ENCODE results near the gene GUCA1A. TPM values are rescaled to one million over a fixed set of nuclear protein-coding genes. Genes with fewer than 3 reads are reported as not detected.

GUCA1A gene
- under 1 TPM in 3 of 5 donors, not detected in 2; 0.15 to 0.30 (median 0.26) TPM for polyA plus RNA-seq (ENCODE audit: insufficient read depth in 1 of 5, insufficient read length in 5 of 5, low replicate concordance in 1 of 5)
- long read RNA-seq, donor 1 = 0 reads
- long read RNA-seq, donor 2 = 0 reads
- long read RNA-seq, donor 3 = 0 reads
- long read RNA-seq, donor 4 = 0 reads
- long read RNA-seq, donor 5 = 0 reads
- long read RNA-seq, donor 6 = 0 reads
- long read RNA-seq, donor 7 = 0 reads
- long read RNA-seq, donor 8 = 0 reads

DNA sequence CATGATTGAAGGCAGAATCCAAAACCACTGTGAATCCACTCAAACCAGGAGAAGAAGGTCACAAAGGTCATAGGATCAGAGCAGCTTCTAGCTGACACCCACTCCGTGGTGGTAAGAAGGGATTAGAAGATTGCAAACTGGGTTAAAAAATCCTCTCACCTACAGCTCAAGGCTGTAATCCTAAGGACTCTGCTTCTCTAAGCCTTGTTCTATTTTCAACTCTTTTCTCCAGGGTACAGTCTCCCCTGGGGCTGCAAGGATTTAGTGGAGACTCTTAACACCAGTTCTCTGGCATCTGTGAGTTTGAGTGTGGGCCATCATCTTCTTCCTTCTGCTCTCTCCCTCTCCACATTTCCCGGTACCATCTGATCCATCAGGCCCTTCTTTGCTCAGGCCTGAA, at the start of gene GUCA1A:
Gene GUCA1A (plus strand): TSS at position 264 of the 400 bp plus-strand sequence. CDS start 250 bp downstream, outside the sequence.
- DNase-seq = no peak

DNA sequence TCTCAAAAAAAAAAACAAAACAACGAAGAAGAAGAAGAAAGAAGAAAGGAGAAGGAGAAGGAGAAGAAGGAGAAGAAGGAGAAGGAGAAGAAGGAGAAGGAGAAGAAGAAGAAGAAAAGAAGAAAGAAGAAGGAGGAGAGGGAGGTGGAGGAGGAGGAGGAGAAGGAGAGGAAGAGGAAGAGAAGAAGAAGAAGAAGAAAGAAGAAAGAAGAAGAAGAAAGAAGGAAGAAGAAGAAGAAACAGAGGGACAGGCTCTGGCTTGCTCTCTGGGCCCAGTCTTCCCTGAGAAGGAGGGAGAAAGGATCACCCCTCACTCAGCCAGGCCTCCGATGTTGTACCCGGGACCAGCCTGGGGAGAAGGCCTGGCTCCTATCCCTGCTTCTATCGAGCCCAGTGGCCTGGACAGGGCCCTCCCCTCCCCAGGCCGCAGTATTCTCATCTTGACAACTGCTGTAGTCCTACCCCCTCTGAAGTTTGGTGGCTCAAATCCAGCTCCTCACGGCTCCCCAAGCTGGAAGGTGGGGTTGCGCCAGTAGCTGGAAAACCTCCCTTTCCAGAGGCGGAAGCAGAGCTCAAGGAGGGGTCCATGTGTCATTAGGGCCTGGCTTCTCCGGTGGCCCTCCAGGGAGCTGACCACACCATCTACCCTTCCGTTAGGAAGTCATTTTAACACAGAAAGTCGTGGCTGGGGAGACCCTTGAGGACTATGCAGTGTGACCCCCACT, 49.6 kb upstream of the GUCA1A start:
- no peak for DNase-seq

DNA sequence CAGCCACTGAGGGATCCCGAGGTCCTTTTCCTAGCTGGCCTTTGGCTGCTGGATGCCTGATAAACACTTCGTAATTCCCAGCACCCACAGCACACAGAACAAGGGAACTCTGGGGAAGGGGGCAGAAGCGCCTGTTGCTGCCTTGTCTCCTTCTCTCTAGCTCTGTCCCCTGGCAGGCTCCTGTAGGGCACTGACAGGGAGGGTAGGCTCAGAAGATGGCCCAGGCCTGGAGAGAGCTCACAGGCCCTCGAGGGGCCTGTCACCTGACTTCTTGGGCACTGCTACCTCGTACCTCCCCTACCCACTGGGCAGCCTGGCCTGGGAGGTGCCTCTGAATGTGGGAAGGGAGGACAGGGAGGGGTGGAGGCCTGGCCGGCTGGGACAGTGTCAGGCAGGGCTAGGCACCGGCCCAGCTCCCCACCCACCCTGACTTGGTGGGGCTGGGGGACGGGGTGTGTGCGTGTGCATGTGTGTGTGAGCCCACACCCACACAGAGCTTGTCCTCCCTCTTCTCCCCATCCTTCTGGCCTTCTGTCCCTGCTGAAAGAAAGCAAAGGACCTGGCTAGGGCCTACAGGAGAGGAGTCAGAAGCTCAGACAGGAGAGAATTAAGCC, 48.8 kb upstream of the GUCA1A start:
- no peak for DNase-seq

- DNase-seq = no peak
Observed at GRCh38 chr6:42125231-42125630, 47.9 kb upstream of the GUCA1A start.

GRCh38 chr6:42125663-42126062, 47.5 kb upstream of the GUCA1A start:
- DNase-seq = no peak

DNA sequence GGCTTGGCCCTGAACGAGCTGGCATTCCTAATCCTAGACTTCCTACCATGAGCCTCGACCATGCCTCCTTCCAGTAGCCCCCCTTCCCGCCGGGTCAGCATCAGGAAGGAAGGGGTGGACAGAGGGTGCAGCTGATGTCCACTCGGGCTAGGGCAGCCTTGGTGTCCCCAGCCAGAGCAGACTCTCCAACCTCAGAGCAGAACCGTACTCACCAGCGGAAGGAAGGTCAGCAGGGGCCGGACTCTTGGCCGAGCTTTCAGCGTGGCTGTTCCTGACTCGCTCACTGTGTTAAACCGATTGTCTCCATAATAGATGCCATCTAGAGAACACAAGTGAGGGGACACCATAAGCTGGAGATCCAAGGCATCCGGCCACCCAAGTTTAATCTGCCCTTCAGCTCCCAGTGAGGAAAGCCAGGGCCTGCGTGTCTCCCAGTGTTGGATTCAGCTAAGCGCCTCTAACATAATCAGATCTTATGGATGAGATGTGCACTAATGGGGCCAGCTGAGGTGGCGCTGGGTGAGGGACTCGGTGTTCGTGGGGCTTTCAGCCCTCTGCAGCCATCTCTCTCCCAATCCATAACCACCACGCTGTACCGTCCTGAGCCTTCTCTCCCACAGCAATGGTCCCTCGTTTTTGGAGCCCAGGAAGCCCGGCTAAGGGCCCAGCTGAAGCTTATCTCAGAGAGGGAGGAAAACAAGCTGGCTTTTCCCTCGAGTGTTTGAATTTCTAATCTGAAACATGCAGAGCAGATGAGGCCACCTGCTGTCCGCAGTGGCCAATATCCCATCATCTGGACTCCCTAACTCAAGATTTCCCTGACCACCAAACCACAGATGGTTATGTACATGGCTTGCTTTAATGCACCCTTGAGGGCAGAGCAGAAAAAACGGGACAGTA, 44.5 kb upstream of the GUCA1A start:
- DNase-seq = no peak

DNA sequence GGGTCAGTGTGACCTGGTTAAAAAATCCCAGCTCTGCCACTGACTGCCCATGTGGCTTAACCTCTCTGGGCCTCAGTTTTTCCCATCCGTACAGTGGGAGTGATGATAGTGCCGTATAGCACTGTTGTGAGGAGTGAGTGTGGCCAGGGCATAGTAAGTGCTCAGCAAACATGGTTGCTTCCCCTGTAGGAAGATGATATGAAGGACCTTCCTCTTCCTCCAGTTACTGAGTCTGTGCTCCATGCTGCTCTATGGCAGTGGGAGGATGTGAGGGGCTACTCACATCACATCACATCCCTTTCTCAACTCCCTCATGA, 43.8 kb upstream of the GUCA1A start:
- DNase-seq = no peak

GRCh38 chr6:42131531-42131930, 41.6 kb upstream of the GUCA1A start:
- no peak for DNase-seq

DNA sequence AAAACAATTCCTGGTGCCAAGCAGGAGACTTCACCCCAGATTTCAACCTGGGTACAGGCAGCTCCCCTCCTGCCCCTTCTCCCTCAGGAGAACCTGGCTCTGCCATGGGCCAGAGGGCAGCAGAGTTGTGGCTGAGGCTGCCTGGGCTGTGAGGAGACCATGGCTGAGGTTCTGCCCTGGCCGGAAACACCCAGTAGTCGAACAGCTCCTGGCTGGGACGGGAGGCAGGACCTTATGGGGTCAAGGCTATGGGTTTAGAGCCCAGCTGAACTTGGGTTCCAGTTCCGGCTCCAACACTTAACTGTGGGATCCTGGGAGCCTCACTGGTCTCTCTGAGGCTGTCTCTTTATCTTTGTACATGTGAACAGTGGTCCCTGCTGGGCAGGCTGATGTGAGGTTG, 39.2 kb upstream of the GUCA1A start:
- no peak for DNase-seq

DNA sequence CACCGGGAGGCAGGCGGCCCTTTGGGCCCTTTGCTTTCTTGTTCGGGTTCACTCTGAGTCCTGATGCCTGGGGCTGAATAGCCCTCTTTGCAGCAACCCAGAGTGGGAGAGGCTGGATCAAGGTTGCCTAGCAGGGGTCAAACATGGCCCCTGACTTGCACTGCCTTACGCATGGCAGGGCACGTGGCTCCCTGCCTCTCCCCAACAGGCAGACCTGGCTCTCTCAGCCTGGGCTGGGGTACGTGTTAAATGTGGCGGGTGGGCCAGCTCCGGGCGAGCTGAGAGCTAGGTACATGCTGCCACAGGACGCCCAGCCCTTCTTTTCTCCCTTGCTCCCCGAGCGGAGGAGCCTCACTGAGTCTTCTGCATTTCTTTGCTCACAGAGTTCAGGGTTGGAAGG, 38.0 kb upstream of the GUCA1A start:
- DNase-seq = no peak

DNA sequence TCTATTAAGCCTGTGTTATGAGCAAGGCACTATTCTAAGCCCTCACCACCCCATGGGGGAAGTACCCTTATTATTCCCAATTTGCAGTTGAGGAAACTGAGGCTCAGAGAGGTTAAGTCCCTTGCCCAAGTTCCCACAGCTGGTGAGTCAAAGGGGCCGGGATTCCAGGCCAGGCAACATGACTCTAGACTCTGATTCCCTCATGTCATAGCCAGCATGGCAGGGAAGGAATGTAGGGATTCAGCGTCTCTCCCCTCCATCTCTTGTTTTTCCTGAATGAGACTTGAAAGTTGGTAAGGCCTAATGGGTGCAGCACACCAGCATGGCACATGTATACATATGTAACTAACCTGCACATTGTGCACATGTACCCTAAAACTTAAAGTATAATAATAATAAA, 37.4 kb upstream of the GUCA1A start:
- DNase-seq = no peak

DNA sequence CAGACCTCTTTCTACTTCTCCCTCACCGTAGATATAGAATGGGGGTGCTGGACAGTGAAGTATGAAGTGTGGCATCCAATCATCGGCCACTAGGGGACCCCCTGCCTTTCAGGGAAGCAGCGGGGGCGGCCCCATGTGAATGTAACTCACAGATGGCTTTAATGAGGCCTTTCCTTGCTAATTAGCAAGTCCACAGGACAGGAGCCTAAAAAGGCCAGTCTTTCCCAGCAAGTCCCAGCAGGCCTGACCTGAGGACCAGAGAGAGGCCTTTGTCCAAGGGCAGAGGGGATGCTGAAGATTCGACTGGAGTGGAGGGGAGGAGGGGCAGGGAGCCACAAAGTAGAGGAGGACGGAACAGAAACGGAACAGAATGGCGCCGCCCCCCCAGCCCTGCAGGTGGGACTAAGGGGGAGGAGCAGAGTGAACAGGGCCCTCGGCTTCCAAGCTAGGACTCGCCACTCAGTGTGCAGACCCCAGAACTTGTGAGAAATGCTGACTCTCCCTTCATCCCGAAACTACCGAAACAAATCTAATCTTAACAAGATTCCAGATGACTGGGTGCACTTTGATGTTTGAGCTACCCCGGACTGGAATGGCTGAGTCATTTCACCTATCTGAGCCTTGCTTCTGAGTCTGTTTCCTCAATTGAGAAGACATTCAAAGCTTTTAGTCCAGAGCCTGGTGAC, 36.5 kb upstream of the GUCA1A start:
- DNase-seq = no peak

GRCh38 chr6:42137194-42137753, 35.9 kb upstream of the GUCA1A start:
- no peak for DNase-seq

DNA sequence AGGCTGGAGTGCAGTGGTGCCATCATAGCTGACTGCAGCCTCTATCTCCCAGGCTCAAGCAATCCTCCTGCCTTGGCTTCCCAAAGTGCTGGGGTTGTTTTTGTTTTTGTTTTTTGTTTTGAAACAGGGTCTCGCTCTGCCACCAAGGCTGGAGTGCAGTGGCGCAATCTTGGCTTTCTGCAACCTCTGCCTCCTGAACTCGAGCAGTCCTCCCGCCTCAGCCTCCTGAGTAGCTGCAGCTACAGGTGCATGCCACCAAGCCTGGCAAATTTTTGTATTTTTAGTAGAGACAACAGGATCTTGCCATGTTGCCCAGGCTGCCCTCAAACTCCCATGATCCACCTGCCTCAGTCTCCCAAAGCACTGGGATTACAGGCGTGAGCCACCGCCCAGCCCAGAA, 35.0 kb upstream of the GUCA1A start:
- no peak for DNase-seq

- DNase-seq = no peak
Observed at GRCh38 chr6:42138630-42139619, 34.2 kb upstream of the GUCA1A start.

DNA sequence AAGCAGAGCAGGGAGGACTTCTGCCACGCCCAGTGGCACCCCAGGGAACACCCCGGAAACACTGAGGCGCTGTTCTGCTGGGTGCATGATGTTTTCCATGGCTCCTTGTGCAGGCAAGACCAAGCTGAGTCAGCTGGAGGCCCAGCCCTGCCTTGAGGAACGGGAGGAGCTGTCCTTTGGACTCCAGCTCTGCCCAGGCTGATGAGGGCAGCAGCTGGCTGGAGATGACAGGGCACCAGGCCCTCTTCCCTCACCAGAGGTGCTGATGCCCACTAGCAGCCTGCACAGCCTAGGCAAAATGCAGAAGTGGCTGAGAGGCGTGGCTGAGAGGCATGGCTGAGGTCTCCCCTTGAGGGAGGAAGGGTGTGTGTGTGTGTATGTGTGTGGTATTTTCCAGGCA, 33.1 kb upstream of the GUCA1A start:
- DNase-seq = no peak

DNA sequence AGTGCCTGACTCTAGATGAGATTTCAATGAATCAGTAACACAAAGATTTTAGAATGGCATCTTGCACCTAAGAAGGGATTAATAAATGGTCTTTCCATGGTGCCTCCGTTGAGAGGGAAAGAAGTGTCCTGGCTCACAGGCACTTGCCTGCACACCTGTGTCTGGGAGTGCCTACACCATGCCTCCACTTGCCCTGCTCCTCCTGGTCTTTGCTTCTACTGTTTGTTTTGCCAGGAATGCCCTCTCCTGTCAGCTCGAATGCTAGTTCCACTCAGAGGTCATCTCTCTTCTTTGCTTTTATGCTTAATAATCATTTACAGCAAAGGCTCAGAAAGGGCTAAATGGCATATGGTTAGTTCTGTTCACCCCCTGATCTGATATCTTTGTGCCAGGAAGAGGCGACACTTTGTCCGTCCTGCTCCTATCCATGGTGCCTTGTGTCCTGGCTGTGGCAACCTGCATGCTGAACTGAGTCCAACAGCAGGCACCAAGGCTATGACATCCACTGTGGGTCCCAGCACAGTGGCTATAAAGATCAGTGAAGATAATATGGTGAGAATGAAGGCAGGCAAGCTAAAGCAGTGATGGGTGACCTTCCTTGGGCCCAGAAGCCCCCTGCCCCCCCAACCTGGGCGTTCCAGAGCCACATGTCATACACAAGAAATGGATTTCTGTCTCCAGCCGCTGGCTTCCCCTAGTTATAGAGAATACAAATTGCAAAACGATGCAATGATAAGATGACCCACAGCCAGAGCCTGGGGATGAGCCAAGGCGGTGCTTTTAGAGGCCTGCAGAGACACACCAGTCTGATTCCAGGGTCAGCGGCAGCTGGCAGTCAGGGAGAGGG, 32.2 kb upstream of the GUCA1A start:
- DNase-seq = no peak

- DNase-seq = no peak
Observed at GRCh38 chr6:42141603-42142117, 31.5 kb upstream of the GUCA1A start.

All from right lung (tissue), 10 donors.